GM12801 (cell line): ENCODE results near the gene MBNL2.

Experiments
- TF ChIP-seq, protein P1 (sequence below): IDR thresholded peaks from one replicate; pipeline ENCODE4 v1.5.1; 2011; ENCODE audit warnings: control low read depth; ENCODE audit not compliant: insufficient read length; ENCODE audit errors: extremely low read depth

The MBNL2 gene

DNA sequence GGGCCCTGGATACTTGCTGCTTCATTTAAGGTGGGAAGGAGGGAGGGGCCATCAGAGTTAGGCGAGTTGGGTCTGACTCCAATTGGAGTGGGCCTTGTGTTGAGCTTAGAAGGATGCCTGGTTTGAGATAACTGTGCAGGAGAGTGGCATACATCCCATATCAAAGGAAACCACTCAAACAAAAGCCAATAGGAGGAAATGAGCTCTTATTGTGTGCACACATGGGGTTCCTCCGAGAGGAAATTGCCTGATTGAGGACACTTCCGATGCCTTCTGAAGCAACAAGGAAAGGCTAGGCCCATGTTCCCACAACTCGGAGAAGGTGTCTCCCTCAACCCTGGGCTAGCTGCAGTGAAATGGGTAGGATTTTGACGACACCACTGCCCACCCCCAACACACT lies 19.6 kb downstream of the MBNL2 start:
- TF ChIP-seq, protein P1, sequence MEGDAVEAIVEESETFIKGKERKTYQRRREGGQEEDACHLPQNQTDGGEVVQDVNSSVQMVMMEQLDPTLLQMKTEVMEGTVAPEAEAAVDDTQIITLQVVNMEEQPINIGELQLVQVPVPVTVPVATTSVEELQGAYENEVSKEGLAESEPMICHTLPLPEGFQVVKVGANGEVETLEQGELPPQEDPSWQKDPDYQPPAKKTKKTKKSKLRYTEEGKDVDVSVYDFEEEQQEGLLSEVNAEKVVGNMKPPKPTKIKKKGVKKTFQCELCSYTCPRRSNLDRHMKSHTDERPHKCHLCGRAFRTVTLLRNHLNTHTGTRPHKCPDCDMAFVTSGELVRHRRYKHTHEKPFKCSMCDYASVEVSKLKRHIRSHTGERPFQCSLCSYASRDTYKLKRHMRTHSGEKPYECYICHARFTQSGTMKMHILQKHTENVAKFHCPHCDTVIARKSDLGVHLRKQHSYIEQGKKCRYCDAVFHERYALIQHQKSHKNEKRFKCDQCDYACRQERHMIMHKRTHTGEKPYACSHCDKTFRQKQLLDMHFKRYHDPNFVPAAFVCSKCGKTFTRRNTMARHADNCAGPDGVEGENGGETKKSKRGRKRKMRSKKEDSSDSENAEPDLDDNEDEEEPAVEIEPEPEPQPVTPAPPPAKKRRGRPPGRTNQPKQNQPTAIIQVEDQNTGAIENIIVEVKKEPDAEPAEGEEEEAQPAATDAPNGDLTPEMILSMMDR = no peak

- TF ChIP-seq, protein P1 = no peak
Measured at GRCh38 chr13:97242755-97243497, 20.8 kb downstream of the MBNL2 start.

DNA sequence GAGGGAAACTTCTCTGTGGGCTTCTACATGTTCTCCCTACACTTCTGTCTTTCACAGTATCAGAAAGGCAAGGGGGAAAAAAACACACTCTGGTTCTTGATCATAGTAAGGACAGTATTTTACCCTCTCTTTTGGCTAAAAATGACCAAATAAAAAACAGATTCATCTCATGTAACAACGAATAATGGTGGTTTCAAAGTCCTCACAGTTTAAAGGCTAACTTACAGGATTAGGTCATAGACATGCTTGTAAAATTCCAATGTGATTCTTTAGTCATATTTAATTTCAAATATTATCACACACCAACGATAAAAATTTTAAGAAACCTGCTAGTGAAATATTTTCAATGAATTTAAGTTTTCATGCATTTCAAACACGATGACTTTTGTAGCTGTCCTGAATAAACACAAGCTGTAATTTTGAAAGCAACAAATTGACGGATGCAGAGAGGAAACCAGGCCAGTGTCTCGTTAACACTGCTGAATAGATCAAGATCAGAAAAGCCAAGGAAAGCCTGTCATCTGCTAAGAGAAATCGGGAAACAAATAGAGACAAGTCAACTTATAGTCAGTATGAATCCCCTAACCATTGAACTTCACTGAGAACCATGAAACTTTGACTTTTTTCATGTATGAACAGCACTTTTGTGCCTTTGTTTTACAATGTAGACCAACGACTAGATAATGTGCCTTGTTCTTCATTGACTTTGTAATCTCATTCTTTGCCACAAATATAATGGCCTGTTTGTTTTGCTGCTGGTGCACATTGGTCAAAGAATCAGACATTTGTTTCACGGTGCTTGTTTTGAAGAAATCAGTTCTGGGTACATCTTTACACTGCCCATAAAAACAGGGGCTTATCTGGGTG lies 22.0 kb downstream of the MBNL2 start:
- TF ChIP-seq, protein P1 = no peak

DNA sequence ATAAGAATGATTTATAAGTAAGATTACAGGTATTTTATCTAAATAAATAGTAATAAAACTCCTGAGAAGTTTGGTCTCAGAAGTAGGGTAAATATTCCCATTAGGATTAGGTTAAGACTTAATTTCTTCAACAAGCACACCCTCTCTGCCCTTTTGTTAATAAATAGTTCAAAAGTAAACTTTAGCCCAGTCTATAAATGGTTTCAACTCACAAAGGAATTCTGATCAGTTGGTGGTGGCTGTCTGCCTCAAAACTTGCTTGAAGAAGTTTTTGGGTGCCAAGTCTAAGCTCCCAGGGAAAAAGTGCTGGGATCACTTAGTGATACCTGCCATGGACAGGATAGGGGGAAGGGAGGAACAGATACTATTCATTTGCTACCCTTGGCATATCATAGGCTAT lies 22.9 kb downstream of the MBNL2 start:
- TF ChIP-seq, protein P1 = no peak

GRCh38 chr13:97246596-97247158 lies 24.5 kb downstream of the MBNL2 start:
- TF ChIP-seq, protein P1 = no peak

DNA sequence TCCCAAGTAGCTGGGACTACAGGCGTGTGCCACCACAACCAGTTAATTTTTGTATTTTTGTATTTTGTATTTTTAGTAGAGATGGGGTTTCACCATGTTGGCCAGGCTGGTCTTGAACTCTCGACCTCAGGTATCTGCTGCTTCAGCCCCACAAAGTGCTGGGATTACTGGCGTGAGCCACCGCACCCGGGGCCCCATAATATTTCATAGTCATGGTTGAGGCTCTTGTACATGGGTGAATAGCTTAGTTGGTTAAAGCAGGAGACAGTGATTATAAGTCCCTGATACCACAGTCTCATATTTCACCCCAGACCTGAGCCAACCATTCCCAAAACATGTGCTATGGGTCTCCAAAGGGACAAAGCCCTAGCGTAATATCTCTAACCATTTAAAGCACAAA lies 26.1 kb downstream of the MBNL2 start:
- TF ChIP-seq, protein P1 = no peak

GRCh38 chr13:97249093-97249795 lies 27.1 kb downstream of the MBNL2 start:
- TF ChIP-seq, protein P1 = no peak
